ENCODE results near the gene RARG. TPM values are rescaled to one million over a fixed set of nuclear protein-coding genes. Genes with fewer than 3 reads are reported as not detected.
"Not testable (repeated sequence)": the region's sequence is repeated elsewhere in the genome, so short reads cannot be mapped to it uniquely, and the experiment has no call there.

The RARG gene
- total RNA-seq, 2 donors from 2014 or later: 11.4 to 21.5 TPM

DNA sequence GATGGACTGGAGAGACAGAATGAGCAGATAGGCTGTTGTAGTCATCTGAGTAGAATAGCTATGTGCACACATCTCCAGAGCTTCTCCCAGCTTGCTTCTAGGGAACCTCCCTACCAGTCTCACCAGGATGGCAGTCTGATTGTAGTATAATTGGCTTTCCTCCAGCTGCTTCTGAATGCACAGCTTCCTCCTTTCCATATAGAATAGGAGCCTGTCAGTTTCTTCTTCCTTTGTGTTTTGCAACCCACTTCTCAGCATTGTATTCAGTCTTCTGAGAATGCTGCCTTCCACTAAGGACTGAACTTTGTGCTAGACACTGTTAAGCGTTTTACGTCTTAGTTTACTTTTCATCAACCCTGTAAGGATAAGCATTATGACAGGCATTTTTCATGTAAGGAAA is 49.1 kb downstream of the RARG start:
- TF ChIP-seq, protein P1, sequence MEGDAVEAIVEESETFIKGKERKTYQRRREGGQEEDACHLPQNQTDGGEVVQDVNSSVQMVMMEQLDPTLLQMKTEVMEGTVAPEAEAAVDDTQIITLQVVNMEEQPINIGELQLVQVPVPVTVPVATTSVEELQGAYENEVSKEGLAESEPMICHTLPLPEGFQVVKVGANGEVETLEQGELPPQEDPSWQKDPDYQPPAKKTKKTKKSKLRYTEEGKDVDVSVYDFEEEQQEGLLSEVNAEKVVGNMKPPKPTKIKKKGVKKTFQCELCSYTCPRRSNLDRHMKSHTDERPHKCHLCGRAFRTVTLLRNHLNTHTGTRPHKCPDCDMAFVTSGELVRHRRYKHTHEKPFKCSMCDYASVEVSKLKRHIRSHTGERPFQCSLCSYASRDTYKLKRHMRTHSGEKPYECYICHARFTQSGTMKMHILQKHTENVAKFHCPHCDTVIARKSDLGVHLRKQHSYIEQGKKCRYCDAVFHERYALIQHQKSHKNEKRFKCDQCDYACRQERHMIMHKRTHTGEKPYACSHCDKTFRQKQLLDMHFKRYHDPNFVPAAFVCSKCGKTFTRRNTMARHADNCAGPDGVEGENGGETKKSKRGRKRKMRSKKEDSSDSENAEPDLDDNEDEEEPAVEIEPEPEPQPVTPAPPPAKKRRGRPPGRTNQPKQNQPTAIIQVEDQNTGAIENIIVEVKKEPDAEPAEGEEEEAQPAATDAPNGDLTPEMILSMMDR (IDR thresholded peaks at IDR 0.05): no peak

DNA sequence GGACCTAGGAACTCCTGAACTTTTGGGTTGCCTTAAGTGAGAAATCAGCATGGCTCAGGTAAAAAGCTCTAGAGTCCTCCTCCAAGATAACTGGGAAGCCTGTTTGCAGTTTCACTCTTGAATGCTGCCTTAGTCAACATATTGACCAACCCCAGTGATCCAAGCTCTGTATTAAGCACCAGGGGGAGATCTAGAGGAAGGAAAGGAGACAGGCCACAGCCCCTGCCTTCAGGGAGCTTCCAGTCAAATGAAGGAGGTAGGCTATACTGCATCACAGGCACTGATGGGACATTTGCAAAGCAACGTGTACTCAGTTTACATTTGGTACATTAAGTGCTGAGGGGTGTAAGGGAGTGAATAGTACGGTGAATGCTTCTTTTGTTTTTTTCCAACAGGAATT is 50.1 kb downstream of the RARG start:
- Histone ChIP-seq H3K9ac (ENCODE audit: low read depth in 2 of 2, low read length in 2 of 2) (peak overlapping the region in 1 of 2 donors; percentile 87), H3K9me3 (no peaks in the 10 kb centered on the region), H3K27ac (no peak overlapping the region), H3K36me3 (peaks cover 11% of the 10 kb centered on the region), H3K4me3 (peak overlapping the region; percentile 81), H3K27me3 (no peaks in the 10 kb centered on the region), H3K4me1 (peaks cover 15% of the 10 kb centered on the region)
- TF ChIP-seq, protein P1 (IDR thresholded peaks at IDR 0.05): no peak
- no peak for DNase-seq
- intact Hi-C loops (cut with DNase I): no loop called here

More for the DNA sequence above, 49.1 kb downstream of the RARG start:
- H3K9ac ChIP-seq (ENCODE audit: low read depth in 2 of 2, low read length in 2 of 2): peak overlapping the region in 1 of 2 donors; percentile 16
- peak; percentile 47 for DNase-seq
- H3K27me3 ChIP-seq: no peaks in the 10 kb centered on the region
- intact Hi-C loops (cut with DNase I): no loop called here
- H3K4me1 ChIP-seq: peaks cover 15% of the 10 kb centered on the region
- H3K27ac ChIP-seq: peak overlapping the region; percentile 4
- H3K9me3 ChIP-seq: no peaks in the 10 kb centered on the region
- peaks cover 11% of the 10 kb centered on the region for H3K36me3 ChIP-seq
- no peak overlapping the region for H3K4me3 ChIP-seq

DNA sequence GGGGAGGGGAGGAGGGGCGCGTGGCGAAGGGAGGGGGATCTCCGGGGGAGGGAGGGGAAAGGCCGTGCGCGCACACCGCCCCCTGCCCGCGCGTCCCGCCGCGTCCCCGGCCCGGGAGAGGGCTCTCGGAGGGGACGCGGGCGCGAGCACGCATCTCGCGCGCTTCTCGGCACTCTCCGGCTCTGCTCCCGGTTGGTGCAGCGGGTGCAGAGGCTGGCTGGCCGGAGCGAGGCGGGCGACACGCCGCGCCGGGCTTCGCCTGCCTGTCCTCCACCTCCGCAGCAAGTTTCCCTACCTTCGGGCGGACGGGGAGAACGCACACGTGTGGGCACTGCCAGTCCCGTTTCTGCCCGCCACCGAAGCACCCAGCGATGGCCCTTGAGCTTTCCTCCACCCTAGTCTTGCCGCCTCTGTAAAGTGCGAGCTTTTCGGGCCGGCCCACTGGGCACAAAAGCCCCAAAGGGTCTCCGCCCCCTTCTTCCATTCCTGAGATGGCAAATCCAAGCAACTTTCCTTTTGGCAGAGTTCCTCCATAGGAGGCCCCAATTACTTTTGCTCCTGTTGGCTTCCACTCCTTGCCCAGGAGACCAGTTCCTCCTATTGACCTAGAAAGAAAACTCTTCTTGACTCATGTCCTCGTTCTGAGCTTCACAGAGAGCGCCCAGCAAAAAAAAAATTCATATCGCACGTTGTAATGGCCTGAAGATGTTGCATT is 50.9 kb downstream of the RARG start:
- H3K4me3 ChIP-seq: peak overlapping the region; percentile 81
- peaks cover 15% of the 10 kb centered on the region for H3K4me1 ChIP-seq
- peak overlapping the region; percentile 71 to 87 for H3K9ac ChIP-seq (ENCODE audit: low read depth in 2 of 2, low read length in 2 of 2)
- H3K36me3 ChIP-seq: peaks cover 5% of the 10 kb centered on the region
- peak overlapping the region; percentile 94 for H3K27ac ChIP-seq
- TF ChIP-seq, protein P1 (IDR thresholded peaks at IDR 0.05): no peak
- H3K9me3 ChIP-seq: no peaks in the 10 kb centered on the region
- intact Hi-C loops (cut with DNase I): no loop called here
- H3K27me3 ChIP-seq: no peaks in the 10 kb centered on the region
- DNase-seq: peak; percentile 72

DNA sequence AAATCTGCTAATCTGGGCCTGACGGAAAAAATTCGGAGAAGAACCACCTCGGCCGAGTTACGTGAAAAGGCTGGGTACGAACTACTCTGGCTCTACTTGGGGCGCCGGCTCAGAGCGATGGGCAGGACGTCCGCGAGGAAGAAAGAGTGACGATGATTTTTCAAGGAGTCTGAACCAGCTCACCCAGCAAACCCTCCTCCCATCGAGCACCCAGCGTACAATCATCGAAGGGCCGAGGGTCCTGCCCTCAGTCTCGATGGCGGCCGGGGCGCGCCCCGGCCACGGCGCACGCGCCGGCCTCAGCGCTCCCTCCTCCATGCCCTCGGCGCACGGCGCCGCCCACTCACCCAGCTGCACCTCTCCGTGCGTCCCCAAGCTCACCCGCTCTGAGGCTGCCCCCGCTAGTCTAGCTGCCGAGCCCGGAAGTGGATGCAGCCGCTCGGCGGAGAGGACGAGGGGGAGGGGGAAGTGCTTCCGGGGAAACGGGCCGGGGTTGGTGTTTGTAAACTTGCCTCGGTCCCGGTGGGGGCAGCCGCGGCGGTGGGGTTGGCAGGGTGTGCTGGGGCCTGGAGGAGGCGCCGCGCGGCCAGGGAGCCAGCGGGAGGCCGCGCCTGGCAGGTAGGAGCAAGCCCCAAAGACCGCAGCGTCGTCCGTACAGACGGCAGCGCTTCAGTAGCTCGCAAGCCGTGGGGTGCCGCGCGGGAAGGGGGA is 51.6 kb downstream of the RARG start, which contains the start of the genes CSAD and ZNF740:
Gene CSAD, minus strand, starts transcription at position 706 of the 711 bp plus-strand sequence. CDS start 7,455 bp downstream, outside the sequence.
Gene ZNF740, plus strand, starts transcription at position 503 of the 711 bp plus-strand sequence. CDS start 1,262 bp downstream, outside the sequence.
- Histone ChIP-seq H3K4me1 (peaks cover 19% of the 10 kb centered on the region), H3K4me3 (peak within 1 kb of the TSS; percentile 81), H3K27ac (peak within 1 kb of the TSS; percentile 94), H3K9ac (ENCODE audit: low read depth in 2 of 2, low read length in 2 of 2) (peak within 1 kb of the TSS; percentile 71 to 87), H3K9me3 (no peaks in the 10 kb centered on the region), H3K36me3 (no peaks in the 10 kb centered on the region), H3K27me3 (no peaks in the 10 kb centered on the region)
- intact Hi-C loops (cut with DNase I): no loop called here
- TF ChIP-seq, protein P1 (IDR thresholded peaks at IDR 0.05): no peak
- DNase-seq: peak; percentile 98

DNA sequence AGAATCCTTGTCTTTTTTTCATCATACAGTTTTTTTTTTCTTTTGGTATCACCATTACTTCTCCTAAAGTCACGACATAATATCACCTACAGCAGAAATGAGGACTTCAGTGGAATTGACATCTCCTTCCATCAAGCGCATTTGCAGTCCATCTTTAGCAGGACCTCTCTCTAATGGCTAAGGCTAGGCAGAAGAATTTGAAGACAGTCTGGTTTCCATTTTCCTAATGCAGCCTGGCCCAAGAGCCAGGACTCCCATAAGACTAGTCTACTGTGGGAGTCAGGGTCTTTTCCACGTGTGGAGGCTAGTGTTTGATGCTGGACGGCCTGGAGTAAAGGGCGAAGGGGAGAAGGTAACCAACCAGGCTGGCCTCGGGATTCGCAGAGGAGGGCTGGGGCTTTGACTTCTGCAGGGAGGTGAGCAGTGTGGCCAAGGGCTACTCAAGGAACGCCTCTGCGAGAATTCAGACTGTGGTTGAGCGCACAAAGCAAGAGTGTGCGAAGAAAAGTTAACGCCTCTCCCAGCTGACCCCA is 52.3 kb downstream of the RARG start:
- H3K4me3 ChIP-seq: peak overlapping the region; percentile 81
- H3K9me3 ChIP-seq: no peaks in the 10 kb centered on the region
- peak overlapping the region; percentile 64 to 87 for H3K9ac ChIP-seq (ENCODE audit: low read depth in 2 of 2, low read length in 2 of 2)
- H3K36me3 ChIP-seq: no peaks in the 10 kb centered on the region
- peak; percentile 56 for DNase-seq
- TF ChIP-seq, protein P1 (IDR thresholded peaks at IDR 0.05): no peak
- peak overlapping the region; percentile 94 for H3K27ac ChIP-seq
- H3K4me1 ChIP-seq: peaks cover 20% of the 10 kb centered on the region
- H3K27me3 ChIP-seq: no peaks in the 10 kb centered on the region
- intact Hi-C loops (cut with DNase I): no loop called here

DNA sequence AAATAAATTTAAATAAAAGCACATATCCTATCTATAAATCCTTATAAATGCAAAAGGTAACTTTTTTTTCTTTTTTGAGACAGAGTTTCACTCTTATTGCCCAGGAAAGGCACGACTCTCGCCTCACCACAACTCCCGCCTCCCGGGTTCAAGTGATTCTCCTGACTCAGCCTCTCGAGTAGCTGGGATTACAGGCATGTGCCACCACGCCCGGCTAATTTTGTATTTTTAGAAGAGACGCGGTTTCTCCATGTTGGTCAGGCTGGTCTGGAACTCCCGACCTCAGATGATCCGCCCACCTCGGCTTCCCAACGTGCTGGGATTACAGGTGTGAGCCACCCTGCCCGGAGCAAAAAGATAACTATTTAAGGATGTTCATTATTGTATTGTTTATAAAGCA is 53.2 kb downstream of the RARG start:
- intact Hi-C loops (cut with DNase I): not testable (repeated sequence)

DNA sequence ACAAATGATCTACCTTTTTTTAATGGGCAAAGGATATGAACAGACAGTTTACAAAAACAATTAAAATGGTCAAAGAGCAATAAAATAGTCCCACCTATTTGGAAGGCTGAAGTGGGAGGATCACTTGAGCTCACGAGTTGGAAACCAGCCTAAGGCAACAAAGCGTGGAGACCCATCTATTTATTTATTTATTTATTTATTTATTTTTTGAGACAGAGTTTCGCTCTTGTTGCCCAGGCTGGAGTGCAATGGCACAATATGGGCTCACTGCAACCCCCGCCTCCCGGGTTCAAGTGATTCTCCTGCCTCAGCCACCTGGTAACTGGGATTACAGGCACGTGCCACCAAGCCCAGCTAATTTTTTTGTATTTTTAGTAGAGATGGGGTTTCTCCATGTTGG is 54.6 kb downstream of the RARG start:
- DNase-seq; H3K9ac ChIP-seq (ENCODE audit: low read depth in 2 of 2, low read length in 2 of 2); H3K9me3 ChIP-seq; H3K36me3 ChIP-seq; intact Hi-C loops (cut with DNase I); H3K27me3 ChIP-seq; H3K27ac ChIP-seq; H3K4me3 ChIP-seq: not testable (repeated sequence)
- H3K4me1 ChIP-seq: peaks cover 10% of the 10 kb centered on the region

More for the DNA sequence above, 53.2 kb downstream of the RARG start:
- H3K4me1 ChIP-seq: peaks cover 20% of the 10 kb centered on the region
- not testable (repeated sequence) for H3K9ac ChIP-seq (ENCODE audit: low read depth in 2 of 2, low read length in 2 of 2); H3K4me3 ChIP-seq; DNase-seq; H3K36me3 ChIP-seq; H3K9me3 ChIP-seq; H3K27ac ChIP-seq; H3K27me3 ChIP-seq
